Uterus (tissue), 4 donors: ENCODE data around the gene BRMS1. TPM values are rescaled to one million over a fixed set of nuclear protein-coding genes. Genes with fewer than 3 reads are reported as not detected.
A peak's percentile ranks its signal among the peaks of the same experiment; 100 is the strongest.
"Not testable (repeated sequence)": the region's sequence is repeated elsewhere in the genome, so short reads cannot be mapped to it uniquely, and the experiment has no call there.

ENCODE experiments used
- DNase-seq, 2 donors: peaks; one replicate each; pipeline ENCODE4 v3.0.0-alpha.2; 2019 to 2020
- H3K27ac ChIP-seq, 2 donors: fragments of 200-600 bp; sonication (generic); 1 replicate in 1 of 2; 2 replicates in 1 of 2; pipeline ENCODE4 v1.5.1; 2016 to 2018
- H3K27me3 ChIP-seq, 2 donors: fragments of 200-600 bp; sonication (generic); one replicate each; pipeline ENCODE4 v1.5.1; 2018 to 2019; ENCODE audit warnings: control low read depth in 1 of 2
- H3K36me3 ChIP-seq, 2 donors: fragments of 200-600 bp; sonication (generic); one replicate each; pipeline ENCODE4 v1.5.1; 2019; ENCODE audit warnings: control low read depth in 1 of 2
- H3K4me1 ChIP-seq, 2 donors: fragments of 200-600 bp; sonication (generic); one replicate each; pipeline ENCODE4 v1.5.1; 2018 to 2019; ENCODE audit warnings: control low read depth in 1 of 2
- H3K4me3 ChIP-seq, 2 donors: fragments of 200-600 bp; sonication (generic); 1 replicate in 1 of 2; 2 replicates in 1 of 2; pipeline ENCODE4 v1.5.1; 2018 to 2019; ENCODE audit warnings: mild to moderate bottlenecking in 1 of 2
- H3K9me3 ChIP-seq, 2 donors: fragments of 200-600 bp; sonication (generic); one replicate each; pipeline ENCODE4 v1.5.1; 2019; ENCODE audit warnings: control low read depth in 1 of 2
- POLR2A ChIP-seq, 2 donors: fragments of 450-650 bp; IDR thresholded peaks; one replicate each; pipeline ENCODE4 v1.6.1; 2016; ENCODE audit warnings: antibody characterized with exemption in 2 of 2, mild to moderate bottlenecking in 1 of 2, moderate library complexity in 1 of 2
- intact Hi-C: fragments of 100-400 bp; cut with DNase I; formaldehyde crosslinking; loops from one replicate; pipeline ENCODE4 v1.15.1; 2023; ENCODE audit warnings: low total_unique reads
- total RNA-seq, 4 donors: library from RNA; depleted of rRNA in 3 of 4; stranded (reverse); fragments of >200 nt in 3 of 4; gene quantifications; one replicate each; pipeline versions ENCODE4 v1.1.0 to v1.2.4, GENCODE V29; 2014 to 2023
- TF ChIP-seq, protein P1 (sequence below), 4 experiments: fragments of 200-600 bp in 2 of 4; fragments of 450-650 bp in 2 of 4; sonication (generic) in 2 of 4; IDR thresholded peaks; one replicate each; pipeline ENCODE4 v1.5.1; 2016 to 2019; ENCODE audit warnings: antibody characterized with exemption in 4 of 4, mild to moderate bottlenecking in 2 of 4, moderate library complexity in 1 of 4
- donor health status: DM: yes; HTN: yes; CAD: no.

BRMS1 gene
- total RNA-seq, 4 donors from 2014 or later = 15.0 to 77.4 (median 21.9) TPM

DNA sequence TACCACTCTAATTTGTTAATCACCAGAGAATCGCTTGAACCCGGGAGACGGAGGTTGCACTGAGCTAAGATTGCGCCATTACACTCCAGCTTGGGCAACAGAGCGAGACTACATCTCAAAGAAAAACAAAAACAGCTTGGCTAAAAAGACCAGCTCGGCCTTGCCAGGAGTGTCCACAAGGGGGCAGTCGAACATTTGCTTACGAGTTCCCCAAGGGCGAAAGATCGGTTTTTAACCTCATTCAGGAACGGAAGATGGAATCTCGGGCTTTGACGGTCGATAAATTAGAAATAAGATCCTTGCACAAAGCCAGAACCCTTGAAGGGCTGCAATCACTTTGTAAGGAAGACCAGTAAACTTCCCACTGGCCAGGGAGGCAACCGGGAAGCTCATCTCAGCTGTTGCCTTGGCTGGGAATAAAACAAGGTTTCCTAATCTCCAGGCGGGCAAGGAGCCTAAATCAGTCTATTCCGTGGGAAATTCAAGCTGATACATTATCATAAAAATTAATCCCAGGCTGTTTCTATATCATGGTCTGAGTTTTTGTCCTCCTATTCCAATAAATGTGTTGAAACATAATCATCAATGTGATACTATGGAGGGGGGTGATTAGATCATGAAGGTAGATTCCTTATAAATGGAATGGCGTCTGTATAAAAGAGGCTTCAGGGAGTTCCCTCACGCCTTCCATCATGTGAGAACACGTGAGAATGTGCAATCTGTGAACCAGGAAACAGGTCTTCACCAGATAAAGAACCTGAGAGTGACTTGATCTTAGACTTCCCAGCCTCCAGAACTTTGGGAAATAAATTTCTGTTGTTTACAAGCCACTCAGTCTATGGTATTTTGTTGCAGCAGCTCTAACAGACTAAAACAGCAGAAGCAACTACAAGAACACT is 41.5 kb upstream of the BRMS1 start:
- intact Hi-C loops = no loop called here
- Histone ChIP-seq H3K27ac (peak overlapping the region; percentile 6 to 25), H3K36me3 (no peaks in the 10 kb centered on the region), H3K4me1 (no peaks in the 10 kb centered on the region), H3K4me3 (peak overlapping the region in 1 of 2 donors; percentile 22), H3K9me3 (no peaks in the 10 kb centered on the region), H3K27me3 (no peaks in the 10 kb centered on the region)
- TF ChIP-seq, protein P1, sequence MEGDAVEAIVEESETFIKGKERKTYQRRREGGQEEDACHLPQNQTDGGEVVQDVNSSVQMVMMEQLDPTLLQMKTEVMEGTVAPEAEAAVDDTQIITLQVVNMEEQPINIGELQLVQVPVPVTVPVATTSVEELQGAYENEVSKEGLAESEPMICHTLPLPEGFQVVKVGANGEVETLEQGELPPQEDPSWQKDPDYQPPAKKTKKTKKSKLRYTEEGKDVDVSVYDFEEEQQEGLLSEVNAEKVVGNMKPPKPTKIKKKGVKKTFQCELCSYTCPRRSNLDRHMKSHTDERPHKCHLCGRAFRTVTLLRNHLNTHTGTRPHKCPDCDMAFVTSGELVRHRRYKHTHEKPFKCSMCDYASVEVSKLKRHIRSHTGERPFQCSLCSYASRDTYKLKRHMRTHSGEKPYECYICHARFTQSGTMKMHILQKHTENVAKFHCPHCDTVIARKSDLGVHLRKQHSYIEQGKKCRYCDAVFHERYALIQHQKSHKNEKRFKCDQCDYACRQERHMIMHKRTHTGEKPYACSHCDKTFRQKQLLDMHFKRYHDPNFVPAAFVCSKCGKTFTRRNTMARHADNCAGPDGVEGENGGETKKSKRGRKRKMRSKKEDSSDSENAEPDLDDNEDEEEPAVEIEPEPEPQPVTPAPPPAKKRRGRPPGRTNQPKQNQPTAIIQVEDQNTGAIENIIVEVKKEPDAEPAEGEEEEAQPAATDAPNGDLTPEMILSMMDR (IDR thresholded peaks at IDR 0.05) = peak; percentile 77 to 92 (median 85)
- TF ChIP-seq POLR2A (IDR thresholded peaks at IDR 0.05) = no peak
- peak; percentile 81 to 89 for DNase-seq

DNA sequence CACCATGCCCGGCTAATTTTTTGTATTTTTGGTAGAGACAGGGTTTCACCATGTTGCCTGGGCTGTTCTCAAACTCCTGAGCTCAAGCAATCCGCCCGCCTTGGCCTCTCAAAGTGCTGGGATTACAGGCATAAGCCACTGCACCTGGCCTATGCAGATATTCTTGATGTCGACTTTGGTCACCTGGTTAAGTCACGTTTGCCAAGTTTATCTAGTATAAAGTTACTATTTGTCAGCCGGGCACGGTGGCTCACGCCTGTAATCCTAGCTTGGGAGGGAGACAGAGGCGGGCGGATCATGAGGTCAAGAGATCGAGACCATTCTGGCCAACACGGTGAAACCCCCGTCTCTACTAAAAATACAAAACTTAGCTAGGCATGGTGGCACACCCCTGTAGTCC is 39.4 kb upstream of the BRMS1 start:
- not testable (repeated sequence) for H3K9me3 ChIP-seq

DNA sequence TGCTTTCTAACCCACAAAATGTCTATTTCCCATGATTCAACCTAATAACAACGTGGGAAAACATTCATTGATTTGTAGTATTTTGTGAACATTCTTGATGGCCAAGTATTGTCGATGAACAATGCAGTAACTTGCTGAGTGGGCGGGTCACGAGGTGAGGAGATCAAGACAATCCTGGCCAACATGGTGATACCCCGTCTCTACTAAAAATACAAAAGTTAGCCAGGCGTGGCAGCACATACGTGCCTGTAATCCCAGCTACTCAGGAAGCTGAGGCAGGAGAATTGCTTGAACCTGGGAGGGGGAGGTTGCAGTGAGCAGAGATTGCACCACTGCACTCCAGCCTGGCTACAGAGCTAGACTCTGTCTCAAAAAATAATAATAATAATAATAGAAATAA is 35.4 kb upstream of the BRMS1 start:
- DNase-seq, H3K4me1 ChIP-seq, H3K9me3 ChIP-seq, H3K36me3 ChIP-seq, H3K27ac ChIP-seq, intact Hi-C loops, H3K4me3 ChIP-seq, H3K27me3 ChIP-seq: not testable (repeated sequence)

More for the DNA sequence above, 39.4 kb upstream of the BRMS1 start:
- H3K36me3 ChIP-seq, H3K27ac ChIP-seq, intact Hi-C loops, H3K27me3 ChIP-seq, H3K4me1 ChIP-seq, DNase-seq, H3K4me3 ChIP-seq: not testable (repeated sequence)

DNA sequence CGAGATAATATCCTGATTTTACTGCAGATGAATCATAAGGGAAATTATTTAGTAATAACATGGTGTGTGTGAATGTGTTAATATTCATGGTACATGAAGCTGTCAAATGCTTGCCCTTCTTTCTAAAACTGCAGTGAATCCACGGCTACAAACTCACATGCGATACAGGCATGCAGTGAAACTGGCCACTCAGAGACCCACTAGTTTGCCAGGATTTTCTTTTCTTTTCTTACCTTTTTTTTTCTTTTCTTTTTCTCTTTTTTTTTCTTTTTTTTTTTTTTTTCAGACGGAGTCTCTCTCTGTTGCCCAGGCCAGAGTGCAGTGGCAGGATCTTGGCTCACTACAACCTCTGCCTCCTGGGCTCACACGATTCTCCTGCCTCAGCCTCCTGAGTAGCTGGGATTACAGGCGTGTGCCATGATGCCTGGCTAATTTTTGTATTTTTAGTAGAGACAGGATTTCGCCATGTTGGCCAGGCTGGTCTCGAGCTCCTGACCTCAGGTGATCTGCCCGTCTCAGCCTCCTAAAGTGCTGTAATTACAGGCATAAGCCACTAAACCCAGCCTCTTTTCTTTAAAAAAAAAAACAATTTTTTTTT is 28.9 kb upstream of the BRMS1 start:
- intact Hi-C loops, H3K36me3 ChIP-seq, H3K9me3 ChIP-seq, DNase-seq, H3K4me3 ChIP-seq, H3K4me1 ChIP-seq, H3K27ac ChIP-seq: not testable (repeated sequence)
- peaks cover 19 to 35% of the 10 kb centered on the region in 2 donors for H3K27me3 ChIP-seq

DNA sequence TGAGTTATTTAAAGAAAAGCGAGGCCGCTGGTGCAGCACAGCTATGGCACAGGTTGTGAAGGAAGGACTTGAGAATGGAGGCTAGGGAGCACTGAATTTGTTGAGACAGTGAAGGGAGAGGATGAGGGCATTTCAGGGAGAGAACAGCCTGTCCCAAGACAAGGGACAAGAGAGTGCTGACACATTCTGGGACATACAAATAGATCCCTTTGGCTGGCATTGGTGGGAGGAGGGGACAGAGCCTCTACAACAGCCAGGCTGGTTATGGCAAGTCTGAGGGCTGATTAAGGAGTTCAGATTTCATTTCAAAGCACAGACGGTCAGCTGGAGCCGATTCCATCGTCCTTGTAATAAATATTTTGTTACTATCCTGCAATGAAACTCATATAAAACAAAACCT is 28.4 kb upstream of the BRMS1 start:
- Histone ChIP-seq H3K36me3 (no peaks in the 10 kb centered on the region), H3K4me3 (no peak overlapping the region), H3K9me3 (no peaks in the 10 kb centered on the region), H3K27me3 (peaks cover 19 to 35% of the 10 kb centered on the region in 2 donors), H3K4me1 (peaks cover 0 to 6% of the 10 kb centered on the region in 2 donors), H3K27ac (no peak overlapping the region)
- TF ChIP-seq POLR2A (IDR thresholded peaks at IDR 0.05) = no peak
- TF ChIP-seq, protein P1 (IDR thresholded peaks at IDR 0.05) = no peak
- intact Hi-C loops = no loop called here
- no peak for DNase-seq

DNA sequence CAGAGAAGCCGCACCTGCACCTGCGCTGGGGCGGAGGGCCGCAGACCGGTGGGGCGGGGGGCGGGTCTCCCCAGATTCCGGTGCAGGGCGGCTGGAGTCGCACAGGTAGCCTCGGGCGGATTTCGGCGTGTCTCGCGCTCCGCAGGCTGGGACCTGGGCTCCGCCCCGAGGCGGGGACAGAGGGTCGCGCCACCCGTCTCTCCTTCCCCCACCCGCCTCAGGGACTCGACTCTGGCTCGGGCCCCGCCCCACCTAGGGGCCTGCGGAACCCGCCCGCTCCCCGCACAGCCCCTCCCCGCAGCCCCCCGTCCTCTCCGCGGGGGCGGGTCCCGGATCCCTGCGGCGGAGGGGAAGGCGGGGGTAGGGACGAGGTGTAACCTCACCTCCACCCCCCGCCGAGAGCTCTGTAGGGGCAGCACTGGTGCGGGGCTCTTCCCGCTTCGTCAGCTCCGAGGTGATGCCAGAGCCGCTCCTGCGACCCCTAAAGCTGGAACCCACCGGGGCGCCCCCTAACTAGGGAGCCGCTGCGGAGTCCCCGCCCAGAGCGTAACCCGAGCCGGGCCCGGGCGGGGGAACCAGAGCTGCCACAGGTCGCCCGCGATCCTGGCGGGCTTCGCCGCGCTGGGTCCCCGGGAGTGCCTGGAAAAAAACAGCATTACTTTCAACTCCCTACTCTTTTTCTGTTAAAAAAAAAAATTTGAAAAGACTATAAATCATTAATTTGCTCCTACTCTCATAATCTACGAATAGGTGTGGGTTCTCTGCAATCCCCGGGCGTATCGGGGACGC is 26.9 kb upstream of the BRMS1 start, which contains the start of gene SLC29A2:
TSS of gene SLC29A2 (minus strand) at position 134 of the 789 bp plus-strand sequence. CDS start 169 bp downstream, outside the sequence.
- peaks cover 0 to 6% of the 10 kb centered on the region in 2 donors for H3K4me1 ChIP-seq
- DNase-seq = no peak
- intact Hi-C loops = no loop called here
- peak within 1 kb of the TSS; percentile 45 to 50 for H3K4me3 ChIP-seq
- peak within 1 kb of the TSS in 1 of 2 donors; percentile 46 for H3K27ac ChIP-seq
- TF ChIP-seq, protein P1 (IDR thresholded peaks at IDR 0.05) = no peak
- no peak for TF ChIP-seq POLR2A (IDR thresholded peaks at IDR 0.05)
- no peaks in the 10 kb centered on the region for H3K36me3 ChIP-seq
- H3K9me3 ChIP-seq = no peaks in the 10 kb centered on the region
- H3K27me3 ChIP-seq = peaks cover 19 to 35% of the 10 kb centered on the region in 2 donors
